T-helper 9 cell (primary cell): ENCODE measurements around the gene BATF3.

Experiments
- DNase-seq: peaks from one replicate; pipeline ENCODE4 v3.0.0-alpha.2; 2020

Gene BATF3

GRCh38 chr1:212703991-212704564, 4.4 kb upstream of the BATF3 start:
- DNase-seq = no peak

- DNase-seq = no peak
Measured at GRCh38 chr1:212702672-212703071, 3.0 kb upstream of the BATF3 start.

- no peak for DNase-seq
Measured at GRCh38 chr1:212701910-212702309, 2.3 kb upstream of the BATF3 start.

GRCh38 chr1:212700892-212701819, 1.5 kb upstream of the BATF3 start:
- peak; percentile 5 for DNase-seq

GRCh38 chr1:212700223-212700891, 717 bp upstream of the BATF3 start:
- peak; percentile 47 for DNase-seq

GRCh38 chr1:212699104-212699624, 476 bp downstream of the BATF3 start:
- DNase-seq = peak; percentile 33

GRCh38 chr1:212698467-212699103, 1.1 kb downstream of the BATF3 start:
- no peak for DNase-seq

GRCh38 chr1:212696721-212697331, 2.8 kb downstream of the BATF3 start:
- DNase-seq = no peak

GRCh38 chr1:212692774-212693644, 6.6 kb downstream of the BATF3 start:
- DNase-seq = no peak

GRCh38 chr1:212691561-212692071, 8.0 kb downstream of the BATF3 start:
- no peak for DNase-seq

GRCh38 chr1:212690816-212691403, 8.7 kb downstream of the BATF3 start:
- no peak for DNase-seq

GRCh38 chr1:212689758-212690529, 9.7 kb downstream of the BATF3 start:
- DNase-seq = no peak

GRCh38 chr1:212689196-212689725, 10.4 kb downstream of the BATF3 start:
- DNase-seq = no peak

- no peak for DNase-seq
Measured at GRCh38 chr1:212688341-212689047, 11.1 kb downstream of the BATF3 start.

- DNase-seq = no peak
Measured at GRCh38 chr1:212687811-212688210, 11.8 kb downstream of the BATF3 start.

GRCh38 chr1:212686591-212686990, 13.0 kb downstream of the BATF3 start:
- no peak for DNase-seq

GRCh38 chr1:212686069-212686468, 13.6 kb downstream of the BATF3 start:
- DNase-seq = no peak

GRCh38 chr1:212685429-212685828, 14.2 kb downstream of the BATF3 start:
- DNase-seq = no peak

GRCh38 chr1:212684521-212685090, 15.0 kb downstream of the BATF3 start:
- DNase-seq = no peak
